Left forelimb (tissue), 1 donor: Measurements from ENCODE around the gene SRF.
A peak's percentile ranks its signal among the peaks of the same experiment; 100 is the strongest.

Source experiments
- DNase-seq: peaks from one replicate; pipeline ENCODE4 v3.0.0-alpha.2; 2018; ENCODE audit warnings: low spot score

SRF gene

DNA sequence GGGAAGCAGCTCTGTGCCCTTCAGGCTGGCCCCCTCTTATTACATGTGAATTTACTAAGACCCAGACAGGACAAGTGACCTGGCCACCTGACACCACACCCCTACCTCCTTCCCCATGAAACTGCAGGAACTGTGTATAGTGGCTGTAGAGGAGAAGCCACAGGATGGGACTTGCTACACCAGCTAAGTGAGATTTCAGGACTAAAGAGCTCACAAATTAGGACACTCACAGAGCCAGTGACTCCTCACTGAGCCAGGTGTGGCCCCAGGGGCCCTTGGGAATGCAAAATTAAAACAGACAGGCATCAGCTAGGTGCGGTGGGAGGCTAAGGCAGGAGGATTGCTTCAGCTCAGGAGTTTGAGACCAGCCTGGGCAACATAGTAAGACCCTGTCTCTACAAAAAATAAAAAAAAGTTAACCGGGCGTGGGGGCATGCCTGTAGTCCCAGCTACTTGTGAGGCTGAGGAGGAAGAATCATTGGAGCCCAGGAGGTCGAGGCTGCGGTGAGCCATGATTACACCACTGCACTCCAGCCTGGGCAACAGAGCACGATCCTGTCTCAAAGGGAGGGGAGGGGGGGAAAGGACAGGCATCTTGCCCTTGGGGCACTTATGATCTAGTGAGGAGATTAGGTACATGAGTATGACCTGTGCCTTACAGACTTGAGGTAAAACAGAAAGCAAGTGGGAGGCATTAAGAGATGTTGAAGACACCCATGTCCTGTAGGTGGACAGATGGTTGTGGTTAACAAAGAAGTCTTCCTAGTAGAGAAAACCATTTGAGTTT lies 23.2 kb upstream of the SRF start:
- DNase-seq: no peak

GRCh38 chr6:43149265-43149664 lies 21.8 kb upstream of the SRF start:
- DNase-seq: no peak

DNA sequence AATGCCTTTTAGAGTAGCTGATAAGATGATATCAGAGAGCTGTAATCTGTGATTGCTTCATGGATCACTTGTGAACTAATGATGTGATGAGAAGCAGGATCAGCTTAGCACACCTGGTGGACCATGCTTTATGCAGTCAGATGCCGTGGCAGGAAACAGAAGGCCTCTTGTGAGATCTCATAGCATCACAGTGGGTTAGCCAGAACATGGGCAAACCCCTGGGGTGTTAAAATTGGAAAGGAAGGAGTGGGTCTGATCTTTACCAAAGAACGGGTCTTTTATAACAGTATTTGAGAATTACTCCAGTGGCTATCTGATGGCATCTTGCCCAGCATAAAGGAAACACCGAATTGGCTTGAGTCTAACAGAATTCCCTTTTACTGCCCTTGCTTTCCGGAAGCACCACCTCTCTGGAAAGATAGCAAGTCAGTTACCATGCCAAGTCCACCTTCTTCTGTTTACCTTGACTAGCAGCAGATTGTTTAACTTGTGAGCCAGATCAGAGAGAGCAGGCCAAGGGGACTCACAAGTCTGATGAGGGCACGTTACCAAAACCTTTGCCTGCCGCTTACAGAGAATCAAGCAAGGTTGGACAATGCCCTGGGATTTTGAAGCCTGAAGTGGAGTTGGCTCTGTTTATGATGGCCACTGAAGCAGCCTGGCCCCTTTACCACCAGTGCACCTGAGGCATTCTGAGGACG lies 20.9 kb upstream of the SRF start:
- DNase-seq: no peak

GRCh38 chr6:43159599-43159998 lies 11.5 kb upstream of the SRF start:
- DNase-seq: no peak

GRCh38 chr6:43163899-43164298 lies 7.2 kb upstream of the SRF start:
- no peak for DNase-seq

DNA sequence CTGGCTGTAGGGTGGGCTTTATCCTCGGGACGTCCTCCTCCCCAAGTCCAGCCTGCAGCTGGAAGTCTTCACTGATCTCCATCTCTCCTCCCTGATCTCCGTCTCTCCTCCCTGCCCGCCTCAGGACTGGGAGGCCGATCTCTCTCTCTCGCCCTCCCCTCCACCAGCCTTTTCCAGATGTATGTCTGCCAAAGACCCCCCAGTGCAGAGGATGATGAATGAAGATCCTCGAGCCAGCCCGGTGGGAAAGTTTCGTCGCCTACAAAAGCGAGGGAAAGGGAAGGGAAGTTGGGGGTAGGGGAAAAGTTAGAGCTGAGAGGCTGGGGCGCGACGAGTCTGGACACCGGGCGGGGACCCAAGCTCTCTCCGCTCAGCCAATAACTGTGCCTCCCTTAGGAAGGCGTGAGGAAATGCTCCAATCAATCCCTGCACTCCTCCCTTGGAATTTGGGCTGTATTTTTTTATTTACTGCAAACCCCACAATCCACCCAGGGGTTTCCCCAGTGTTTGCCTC lies 595 bp upstream of the SRF start:
- DNase-seq: no peak

DNA sequence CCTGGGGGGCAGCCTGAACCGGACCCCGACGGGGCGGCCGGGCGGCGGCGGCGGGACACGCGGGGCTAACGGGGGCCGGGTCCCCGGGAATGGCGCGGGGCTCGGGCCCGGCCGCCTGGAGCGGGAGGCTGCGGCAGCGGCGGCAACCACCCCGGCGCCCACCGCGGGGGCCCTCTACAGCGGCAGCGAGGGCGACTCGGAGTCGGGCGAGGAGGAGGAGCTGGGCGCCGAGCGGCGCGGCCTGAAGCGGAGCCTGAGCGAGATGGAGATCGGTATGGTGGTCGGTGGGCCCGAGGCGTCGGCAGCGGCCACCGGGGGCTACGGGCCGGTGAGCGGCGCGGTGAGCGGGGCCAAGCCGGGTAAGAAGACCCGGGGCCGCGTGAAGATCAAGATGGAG lies 636 bp downstream of the SRF start:
- DNase-seq: no peak

GRCh38 chr6:43172104-43173007 lies 1.3 kb downstream of the SRF start:
- DNase-seq: peak; percentile 76

- DNase-seq: no peak
Observed at GRCh38 chr6:43173591-43174262, 2.7 kb downstream of the SRF start.

DNA sequence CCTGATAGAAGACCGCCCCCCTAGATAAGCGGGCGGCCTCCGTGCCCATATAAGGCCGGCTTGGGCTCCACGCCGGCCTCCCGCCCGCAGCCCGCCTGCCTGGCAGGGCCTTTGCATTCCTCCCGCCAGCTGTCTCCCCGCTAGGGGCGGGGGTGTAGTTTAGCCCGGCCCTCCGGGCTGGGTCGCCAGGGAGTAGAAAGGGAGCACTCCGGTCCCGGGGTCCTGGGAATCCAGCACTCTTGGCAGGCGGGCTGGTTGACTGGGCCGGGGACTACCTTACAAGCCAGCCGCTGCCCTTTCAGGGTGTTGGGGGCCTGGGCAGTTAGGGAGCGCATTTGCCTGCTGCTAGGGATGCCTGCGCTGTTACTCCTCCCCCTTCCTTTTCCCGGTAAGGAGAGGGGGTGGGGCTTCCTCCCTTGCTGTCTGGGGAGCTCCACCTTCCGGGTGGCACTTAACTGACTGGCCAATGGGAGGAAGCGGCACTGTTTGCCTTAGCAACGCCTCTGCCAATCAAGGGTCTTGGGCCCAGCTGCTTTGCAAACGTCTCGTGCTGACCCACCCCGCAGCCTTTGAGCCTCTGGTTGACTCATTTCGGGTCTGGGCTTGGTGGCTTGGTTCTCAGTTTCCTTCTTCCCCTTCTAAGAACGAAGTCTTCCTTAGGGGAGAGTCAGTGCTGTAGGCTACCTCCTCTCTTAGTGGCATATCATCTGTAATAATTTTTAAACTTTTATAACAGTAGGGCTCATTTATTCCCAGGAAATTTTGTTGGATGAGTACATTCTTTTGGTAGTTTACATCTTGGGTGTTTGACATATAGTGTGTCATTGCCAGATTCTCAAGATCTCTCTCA lies 3.4 kb downstream of the SRF start:
- peak; percentile 98 for DNase-seq

DNA sequence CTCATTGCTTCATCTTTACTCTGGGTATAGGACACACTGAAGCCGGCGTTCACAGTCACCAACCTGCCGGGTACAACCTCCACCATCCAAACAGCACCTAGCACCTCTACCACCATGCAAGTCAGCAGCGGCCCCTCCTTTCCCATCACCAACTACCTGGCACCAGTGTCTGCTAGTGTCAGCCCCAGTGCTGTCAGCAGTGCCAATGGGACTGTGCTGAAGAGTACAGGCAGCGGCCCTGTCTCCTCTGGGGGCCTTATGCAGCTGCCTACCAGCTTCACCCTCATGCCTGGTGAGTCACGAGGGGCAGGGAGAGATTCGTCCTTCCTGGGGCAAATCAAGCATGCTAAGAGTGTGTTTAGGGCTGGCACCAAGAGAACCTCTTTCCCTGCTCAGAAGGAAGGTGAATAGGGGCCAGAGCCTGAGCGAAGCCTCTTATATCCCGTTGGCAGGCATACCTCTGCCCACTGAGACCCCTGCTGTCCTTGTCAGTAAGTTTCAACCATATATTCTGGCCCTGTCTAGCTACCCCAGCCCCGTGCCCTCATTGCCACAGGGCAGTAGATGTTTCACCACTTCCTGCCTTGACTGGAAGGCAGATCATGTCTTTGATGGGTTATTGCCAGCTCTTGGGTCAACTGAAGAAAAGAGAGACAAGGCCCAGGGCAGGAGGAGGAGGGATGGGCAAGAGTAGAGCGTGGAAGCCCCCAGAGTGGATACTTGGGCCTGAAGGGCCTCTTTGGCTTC lies 4.8 kb downstream of the SRF start:
- no peak for DNase-seq

DNA sequence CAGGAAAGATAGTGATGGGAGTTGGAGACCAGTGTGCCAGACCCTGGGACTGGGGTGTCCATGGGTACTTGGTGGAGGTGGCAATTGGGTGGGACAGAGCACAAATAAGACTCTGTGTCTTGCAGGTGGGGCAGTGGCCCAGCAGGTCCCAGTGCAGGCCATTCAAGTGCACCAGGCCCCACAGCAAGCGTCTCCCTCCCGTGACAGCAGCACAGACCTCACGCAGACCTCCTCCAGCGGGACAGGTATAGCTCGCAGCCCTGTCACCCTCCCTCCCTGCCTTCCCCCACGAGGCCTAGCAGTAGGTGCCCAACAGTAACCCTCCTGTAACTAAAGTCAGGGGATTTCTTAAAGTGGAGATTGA lies 5.3 kb downstream of the SRF start:
- DNase-seq: no peak

DNA sequence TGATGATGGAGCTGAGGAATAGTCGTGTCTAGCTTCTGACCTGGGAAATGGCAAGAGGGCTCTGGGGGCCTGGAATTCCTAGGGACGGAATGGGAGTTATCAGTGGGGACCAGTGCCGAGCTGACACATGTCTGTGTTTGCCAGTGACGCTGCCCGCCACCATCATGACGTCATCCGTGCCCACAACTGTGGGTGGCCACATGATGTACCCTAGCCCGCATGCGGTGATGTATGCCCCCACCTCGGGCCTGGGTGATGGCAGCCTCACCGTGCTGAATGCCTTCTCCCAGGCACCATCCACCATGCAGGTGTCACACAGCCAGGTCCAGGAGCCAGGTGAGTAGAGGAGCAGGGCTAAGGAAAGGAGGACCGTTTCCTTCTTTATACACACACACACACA lies 7.1 kb downstream of the SRF start:
- DNase-seq: no peak

DNA sequence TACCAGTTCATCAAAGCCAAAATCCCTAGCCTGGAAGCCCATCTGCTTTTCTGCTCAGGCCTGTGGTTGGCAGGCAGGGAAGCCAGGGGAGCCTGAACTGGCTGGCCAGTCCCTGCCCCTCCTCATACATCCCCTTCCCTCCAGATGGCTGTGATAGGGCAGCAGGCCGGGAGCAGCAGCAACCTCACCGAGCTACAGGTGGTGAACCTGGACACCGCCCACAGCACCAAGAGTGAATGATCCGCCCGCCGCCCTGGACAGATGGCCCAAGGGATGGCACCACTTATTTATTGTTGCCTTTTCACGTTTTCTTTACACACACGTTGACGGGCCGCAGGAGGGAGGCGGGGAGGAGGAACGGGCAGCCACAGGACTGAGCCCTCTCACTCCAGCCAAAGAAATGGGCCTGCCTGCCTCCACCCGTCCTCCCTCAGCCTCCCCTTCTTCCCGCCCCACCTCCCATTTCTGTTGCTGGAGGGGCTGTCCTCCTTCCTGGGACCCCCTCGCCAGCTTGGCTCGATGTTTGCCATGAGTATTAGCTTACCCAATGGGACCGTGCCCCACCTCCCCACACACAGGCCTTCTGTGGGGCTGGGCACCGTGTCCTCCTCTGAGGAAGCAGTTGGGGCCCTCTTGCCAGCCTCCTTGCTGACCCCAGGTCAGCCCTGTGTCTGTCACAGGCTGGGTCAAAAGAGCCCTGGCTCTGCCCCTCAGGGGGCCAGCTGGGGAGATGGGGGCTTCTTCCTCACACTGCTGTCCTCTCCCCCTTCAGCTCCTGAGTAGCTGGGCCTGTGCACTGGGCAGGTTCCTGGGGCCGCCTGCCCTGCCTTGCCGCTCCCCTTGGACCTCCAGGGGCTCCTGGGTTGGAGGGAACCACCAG lies 8.1 kb downstream of the SRF start:
- no peak for DNase-seq

- no peak for DNase-seq
Observed at GRCh38 chr6:43180058-43180457, 9.0 kb downstream of the SRF start.

DNA sequence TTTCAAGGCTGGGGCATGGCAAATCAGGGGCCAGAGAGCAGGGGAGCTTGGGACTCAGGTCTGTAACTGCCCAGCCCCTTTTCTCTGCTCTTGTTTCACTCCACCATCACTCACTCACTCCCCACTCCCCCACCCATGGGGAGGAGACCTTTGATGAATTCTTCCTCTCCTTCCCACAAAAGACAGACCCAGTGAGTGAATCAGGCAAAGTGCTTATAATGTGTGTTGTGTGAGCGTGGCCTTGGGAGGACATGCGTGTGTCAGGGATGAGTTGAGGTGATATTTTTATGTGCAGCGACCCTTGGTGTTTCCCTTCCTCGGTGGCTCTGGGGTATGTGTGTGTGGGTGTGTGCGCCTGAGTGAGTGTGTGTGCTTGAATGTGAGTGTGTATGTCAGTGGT lies 9.9 kb downstream of the SRF start:
- DNase-seq: no peak

- DNase-seq: no peak
Observed at GRCh38 chr6:43181621-43181941, 10.5 kb downstream of the SRF start.

DNA sequence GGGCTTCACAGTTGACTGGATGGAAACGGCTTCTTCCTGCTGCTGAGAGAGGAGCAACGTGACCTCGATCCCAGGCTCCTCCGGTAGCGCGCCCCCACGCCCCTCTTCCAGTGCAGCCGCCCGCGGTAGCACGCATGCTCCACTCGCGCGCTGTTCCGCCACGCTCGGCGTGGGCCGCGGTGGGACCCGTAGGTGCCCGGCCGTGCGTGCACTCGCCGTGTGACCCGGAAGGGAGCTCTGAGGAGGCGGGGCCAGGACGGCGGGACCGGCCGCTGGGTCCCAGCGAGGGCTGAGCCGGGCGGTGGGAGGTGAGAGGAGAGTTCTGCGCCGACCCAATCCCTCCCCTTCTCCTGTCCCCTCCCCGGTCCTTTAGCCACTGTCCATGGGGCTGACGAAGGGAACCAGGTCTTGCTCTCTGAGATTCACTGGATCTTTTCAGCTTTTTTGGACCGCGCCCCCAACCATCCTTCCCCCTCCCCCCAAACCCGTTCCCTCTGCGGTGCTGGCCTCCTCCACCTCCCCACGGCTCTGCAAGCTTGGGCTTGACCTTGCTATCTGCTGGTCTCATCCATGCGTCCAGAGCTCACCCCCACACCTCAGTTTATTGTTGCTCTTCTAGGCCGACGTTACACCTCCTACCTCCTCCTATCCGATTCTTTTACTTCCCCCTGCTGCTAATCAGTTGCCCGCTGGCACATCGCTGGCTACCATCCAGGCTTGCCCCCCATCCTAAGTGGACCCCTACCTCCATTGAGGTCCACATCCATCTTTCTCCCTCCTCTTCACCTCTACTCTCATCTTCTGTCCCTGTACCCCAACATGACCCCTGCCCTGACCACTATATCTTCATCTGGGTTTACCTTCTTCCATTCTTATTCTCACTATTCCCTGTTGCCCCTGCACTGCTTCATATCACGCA lies 11.1 kb downstream of the SRF start, which contains the start of gene CUL9:
Gene CUL9 (plus strand): TSS at position 255 of the 919 bp plus-strand sequence. CDS start 2,115 bp downstream, outside the sequence.
- DNase-seq: peak; percentile 91
